Measurements from ENCODE around the gene UBAC1.

Gene UBAC1

GRCh38 chr9:135891027-135891631 is 70.0 kb downstream of the UBAC1 start:
- in situ Hi-C loops (cut with MboI; ENCODE audit: low pct_unique_long_range_greater_than_20kb, low sequenced_read_pairs): no loop called here
- DNase-seq: no peak

DNA sequence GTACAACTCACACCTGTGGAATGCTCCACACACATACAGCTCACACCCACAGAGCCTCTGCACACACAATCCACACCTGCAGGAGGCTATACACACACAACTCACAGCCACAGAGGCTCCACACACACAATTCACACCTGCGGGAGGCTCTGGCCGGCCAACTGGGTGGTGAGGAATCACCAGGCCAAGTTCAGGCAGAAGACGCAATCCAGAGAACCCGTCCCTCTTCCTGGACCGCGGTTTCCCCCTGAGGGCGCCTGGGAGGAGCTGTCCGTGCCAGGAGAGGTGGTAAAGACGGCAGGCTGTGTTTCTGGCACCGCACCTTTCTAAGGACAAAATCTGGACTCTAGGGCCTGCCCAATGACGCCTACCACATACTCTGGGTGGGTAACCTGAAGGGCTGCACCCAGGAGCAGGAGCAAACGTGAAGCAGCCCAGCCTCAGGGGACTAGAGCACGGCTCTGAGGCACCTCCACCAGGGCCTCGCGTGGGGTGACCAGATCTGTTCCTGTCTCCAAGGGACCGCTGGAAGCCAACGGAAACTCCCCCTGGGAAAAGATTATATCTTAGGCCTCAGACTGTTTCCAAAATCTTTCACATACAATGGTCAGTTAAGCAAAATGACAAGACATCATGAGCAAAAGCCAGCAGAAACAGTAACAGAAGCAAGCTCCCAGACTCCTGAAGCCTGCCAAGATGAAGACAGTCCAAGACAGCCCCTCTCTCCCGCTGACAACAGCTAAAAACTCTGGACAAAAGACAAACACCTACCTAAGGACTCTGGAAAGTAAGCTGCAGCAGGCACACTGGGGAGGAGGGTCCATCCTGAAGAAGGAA is 70.8 kb downstream of the UBAC1 start:
- DNase-seq: no peak
- in situ Hi-C loops (cut with MboI; ENCODE audit: low pct_unique_long_range_greater_than_20kb, low sequenced_read_pairs): no loop called here

GRCh38 chr9:135889564-135890189 is 71.5 kb downstream of the UBAC1 start:
- no peak for DNase-seq
- in situ Hi-C loops (cut with MboI; ENCODE audit: low pct_unique_long_range_greater_than_20kb, low sequenced_read_pairs): no loop called here

- no peak for DNase-seq
- in situ Hi-C loops (cut with MboI; ENCODE audit: low pct_unique_long_range_greater_than_20kb, low sequenced_read_pairs): no loop called here
Measured at GRCh38 chr9:135888766-135889394, 72.3 kb downstream of the UBAC1 start.

DNA sequence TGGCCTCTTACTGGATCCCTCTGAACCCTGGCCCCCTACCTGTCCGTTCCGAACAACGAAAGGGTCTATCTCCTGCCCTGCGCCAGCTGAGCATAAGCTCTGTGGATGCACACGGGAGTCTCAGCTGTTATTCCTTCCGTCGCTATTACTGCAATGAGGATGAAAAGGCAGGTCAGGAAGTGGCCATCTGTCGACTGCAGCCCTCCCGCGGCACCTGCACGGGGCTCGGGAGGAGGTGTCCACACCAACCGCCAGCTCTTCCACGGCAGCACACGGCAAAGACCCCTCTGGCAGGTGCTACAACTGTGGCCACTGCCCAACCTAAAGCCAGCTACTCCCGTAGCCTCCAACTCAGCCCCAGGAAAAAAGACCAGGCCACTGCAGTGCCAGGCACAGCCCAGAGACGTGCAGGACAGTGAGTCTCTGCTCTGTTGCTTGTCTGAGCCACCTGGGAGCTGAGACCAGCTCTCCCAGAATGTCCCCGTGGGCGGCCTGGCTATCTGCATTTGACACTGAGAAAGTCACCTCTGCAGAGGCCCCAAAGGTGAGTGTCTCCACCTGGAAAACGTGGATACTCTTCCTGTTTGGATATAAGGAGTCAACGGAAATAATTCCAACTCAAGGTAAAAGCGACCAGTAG is 72.9 kb downstream of the UBAC1 start:
- DNase-seq: no peak
- in situ Hi-C loops (cut with MboI; ENCODE audit: low pct_unique_long_range_greater_than_20kb, low sequenced_read_pairs): no loop called here

DNA sequence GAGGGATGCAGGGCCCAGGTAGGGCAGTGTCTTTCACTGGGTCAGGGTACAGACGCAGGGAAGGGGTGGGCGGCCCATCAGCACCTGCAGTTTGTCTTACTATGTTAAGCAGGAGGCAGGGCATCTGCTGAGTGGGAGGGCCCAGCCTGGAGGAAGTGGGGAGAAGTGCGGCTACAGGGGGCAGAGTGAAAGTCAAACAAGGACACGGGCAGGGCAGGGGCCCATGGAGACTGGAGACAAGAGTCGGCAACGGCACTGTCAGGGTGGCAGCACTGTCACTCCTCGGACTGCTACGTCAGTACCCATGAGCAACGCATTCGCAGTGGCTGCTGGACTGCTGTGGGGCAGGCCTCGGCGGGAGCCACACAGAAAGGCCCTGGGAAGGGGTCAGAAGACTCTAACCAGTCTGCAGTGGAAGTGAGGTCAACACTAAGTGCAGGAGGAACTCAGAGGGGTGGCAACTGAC is 73.6 kb downstream of the UBAC1 start:
- DNase-seq: peak; percentile 94
- in situ Hi-C loops (cut with MboI; ENCODE audit: low pct_unique_long_range_greater_than_20kb, low sequenced_read_pairs): no loop called here

- peak; percentile 93 for DNase-seq
- in situ Hi-C loops (cut with MboI; ENCODE audit: low pct_unique_long_range_greater_than_20kb, low sequenced_read_pairs): no loop called here
Measured at GRCh38 chr9:135887021-135887507, 74.1 kb downstream of the UBAC1 start.

GRCh38 chr9:135886147-135886981 is 74.8 kb downstream of the UBAC1 start:
- no peak for DNase-seq
- in situ Hi-C loops (cut with MboI; ENCODE audit: low pct_unique_long_range_greater_than_20kb, low sequenced_read_pairs): no loop called here

GRCh38 chr9:135885100-135885853 is 75.9 kb downstream of the UBAC1 start:
- DNase-seq: no peak
- in situ Hi-C loops (cut with MboI; ENCODE audit: low pct_unique_long_range_greater_than_20kb, low sequenced_read_pairs): no loop called here

DNA sequence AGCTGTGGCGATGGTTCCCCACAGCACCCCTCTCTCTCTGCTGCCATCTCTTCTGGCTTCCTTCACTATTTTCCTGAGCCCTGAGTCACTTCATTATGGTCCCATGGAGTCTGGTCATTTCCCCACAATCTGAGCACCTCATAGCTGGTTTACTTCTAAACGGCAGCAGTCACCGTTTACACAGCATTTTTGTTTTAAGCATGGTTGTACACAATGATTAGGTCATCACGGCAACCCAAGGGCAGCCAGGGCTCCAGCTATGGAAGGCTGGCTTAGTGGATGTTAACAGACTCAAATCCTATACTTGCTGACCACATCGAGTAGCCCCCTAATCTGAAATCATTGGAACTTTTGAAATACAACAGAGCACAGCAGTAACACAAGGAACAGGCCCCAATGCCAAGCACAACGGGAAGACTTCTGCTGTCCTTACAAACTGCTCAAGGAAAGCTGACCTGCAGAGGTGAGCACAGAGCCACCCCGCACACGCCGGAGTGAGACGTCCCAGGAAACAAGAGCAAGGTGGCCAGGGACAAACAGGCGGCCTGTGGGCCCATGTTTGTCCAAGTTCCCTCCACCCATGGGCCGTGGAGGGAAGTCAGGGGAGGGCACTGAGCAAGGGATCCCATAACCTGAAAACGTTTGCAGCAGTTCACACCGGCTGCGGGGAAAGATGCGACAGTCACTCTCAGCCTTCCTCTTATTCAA is 76.7 kb downstream of the UBAC1 start:
- DNase-seq: no peak
- in situ Hi-C loops (cut with MboI; ENCODE audit: low pct_unique_long_range_greater_than_20kb, low sequenced_read_pairs): no loop called here

- in situ Hi-C loops (cut with MboI; ENCODE audit: low pct_unique_long_range_greater_than_20kb, low sequenced_read_pairs): no loop called here
- DNase-seq: no peak
Measured at GRCh38 chr9:135883410-135884089, 77.6 kb downstream of the UBAC1 start.

Measured in KBM-7 (cell line).